ENCODE measurements around the gene GALNT17.

GALNT17 gene

GRCh38 chr7:71171476-71171875 is 39.5 kb downstream of the GALNT17 start:
- TF ChIP-seq CTCF (IDR thresholded peaks at IDR 0.05): no peak

GRCh38 chr7:71173955-71174354 is 42.0 kb downstream of the GALNT17 start:
- TF ChIP-seq CTCF (IDR thresholded peaks at IDR 0.05): no peak

- no peak for TF ChIP-seq CTCF (IDR thresholded peaks at IDR 0.05)
These were observed 50.5 kb downstream of the GALNT17 start for GRCh38 chr7:71182438-71182935.

- TF ChIP-seq CTCF (IDR thresholded peaks at IDR 0.05): no peak
These were observed 52.2 kb downstream of the GALNT17 start for GRCh38 chr7:71184136-71184535.

GRCh38 chr7:71184609-71185008 is 52.7 kb downstream of the GALNT17 start:
- no peak for TF ChIP-seq CTCF (IDR thresholded peaks at IDR 0.05)

GRCh38 chr7:71186535-71187057 is 54.7 kb downstream of the GALNT17 start:
- TF ChIP-seq CTCF (IDR thresholded peaks at IDR 0.05): no peak

- no peak for TF ChIP-seq CTCF (IDR thresholded peaks at IDR 0.05)
These were observed 59.8 kb downstream of the GALNT17 start for GRCh38 chr7:71191771-71192170.
